KMS-11 (cell line): ENCODE results near the gene RAB11FIP4.

ENCODE experiments used
- H2AFZ ChIP-seq: fragments of 200-600 bp; sonication (generic); 2 replicates; pipeline ENCODE4 v1.6.1; 2016; ENCODE audit warnings: antibody characterized with exemption, mixed run types, low read depth
- H3K27ac ChIP-seq: fragments of 200-600 bp; sonication (generic); 2 replicates; pipeline ENCODE4 v1.6.1; 2016; ENCODE audit warnings: mild to moderate bottlenecking, mixed run types
- H3K27me3 ChIP-seq: fragments of 200-600 bp; sonication (generic); 2 replicates; pipeline ENCODE4 v1.6.1; 2017; ENCODE audit warnings: mild to moderate bottlenecking, low read depth, mixed run types, moderate library complexity; ENCODE audit not compliant: insufficient read depth
- H3K36me3 ChIP-seq: fragments of 200-600 bp; sonication (generic); 2 replicates; pipeline ENCODE4 v1.6.1; 2017; ENCODE audit warnings: mild to moderate bottlenecking, mixed run types; ENCODE audit not compliant: insufficient read depth
- H3K4me1 ChIP-seq: fragments of 200-600 bp; sonication (generic); 2 replicates; pipeline ENCODE4 v1.6.1; 2016; ENCODE audit warnings: mild to moderate bottlenecking, low read depth, mixed run types; ENCODE audit not compliant: poor library complexity, severe bottlenecking
- H3K4me2 ChIP-seq: fragments of 200-600 bp; sonication (generic); 2 replicates; pipeline ENCODE4 v1.7.0; 2016; ENCODE audit warnings: mild to moderate bottlenecking, mixed run types
- H3K4me3 ChIP-seq: fragments of 200-600 bp; sonication (generic); IDR thresholded peaks from 2 replicates; pipeline ENCODE4 v1.6.1; 2017; ENCODE audit warnings: low read depth, low read length, mixed read lengths; ENCODE audit not compliant: insufficient read depth
- H3K79me2 ChIP-seq: fragments of 200-600 bp; sonication (generic); 2 replicates; pipeline ENCODE4 v1.6.1; 2016; ENCODE audit warnings: low read depth, mixed run types; ENCODE audit not compliant: insufficient read depth
- H3K9ac ChIP-seq: fragments of 200-600 bp; sonication (generic); 2 replicates; pipeline ENCODE4 v1.6.1; 2016; ENCODE audit warnings: mild to moderate bottlenecking, mixed run types
- H4K20me1 ChIP-seq: fragments of 200-600 bp; sonication (generic); 2 replicates; pipeline ENCODE4 v1.6.1; 2016; ENCODE audit warnings: mild to moderate bottlenecking, mixed run types; ENCODE audit not compliant: insufficient read depth
- CTCF ChIP-seq: fragments of 200-600 bp; sonication (generic); conservative IDR thresholded peaks from 2 replicates; pipeline ENCODE4 v1.6.1; 2017; ENCODE audit warnings: low read depth, mild to moderate bottlenecking, antibody characterized with exemption, low read length, moderate library complexity, mixed read lengths

Gene RAB11FIP4

GRCh38 chr17:31540602-31541307 lies 149.3 kb downstream of the RAB11FIP4 start:
- peaks cover 31% of the 10 kb centered on the region for H3K4me1 ChIP-seq
- no peak overlapping the region for H3K9ac ChIP-seq
- no peak overlapping the region for H3K4me2 ChIP-seq
- H3K79me2 ChIP-seq = no peaks in the 10 kb centered on the region
- H3K4me3 ChIP-seq = no peak overlapping the region
- H3K27me3 ChIP-seq = no peaks in the 10 kb centered on the region
- H3K27ac ChIP-seq = no peak overlapping the region
- no peak overlapping the region for H2AFZ ChIP-seq
- TF ChIP-seq CTCF = no peak
- no peaks in the 10 kb centered on the region for H3K36me3 ChIP-seq
- H4K20me1 ChIP-seq = no peaks in the 10 kb centered on the region

- H3K36me3 ChIP-seq = no peaks in the 10 kb centered on the region
- no peak for TF ChIP-seq CTCF
- no peak overlapping the region for H3K4me2 ChIP-seq
- H3K4me3 ChIP-seq = no peak overlapping the region
- no peaks in the 10 kb centered on the region for H4K20me1 ChIP-seq
- no peak overlapping the region for H3K27ac ChIP-seq
- no peaks in the 10 kb centered on the region for H3K27me3 ChIP-seq
- H3K79me2 ChIP-seq = no peaks in the 10 kb centered on the region
- H3K9ac ChIP-seq = no peak overlapping the region
- no peak overlapping the region for H2AFZ ChIP-seq
- peaks cover 23% of the 10 kb centered on the region for H3K4me1 ChIP-seq
Observed at GRCh38 chr17:31541559-31541958, 150.1 kb downstream of the RAB11FIP4 start.

GRCh38 chr17:31544186-31544585 lies 152.7 kb downstream of the RAB11FIP4 start:
- no peaks in the 10 kb centered on the region for H3K36me3 ChIP-seq
- no peak overlapping the region for H3K4me2 ChIP-seq
- no peak overlapping the region for H2AFZ ChIP-seq
- H4K20me1 ChIP-seq = no peaks in the 10 kb centered on the region
- peaks cover 4% of the 10 kb centered on the region for H3K4me1 ChIP-seq
- H3K4me3 ChIP-seq = no peak overlapping the region
- no peaks in the 10 kb centered on the region for H3K27me3 ChIP-seq
- no peak overlapping the region for H3K9ac ChIP-seq
- H3K79me2 ChIP-seq = no peaks in the 10 kb centered on the region
- H3K27ac ChIP-seq = no peak overlapping the region
- TF ChIP-seq CTCF = no peak

- TF ChIP-seq CTCF = no peak
- Histone ChIP-seq H3K27ac (no peak overlapping the region), H4K20me1 (no peaks in the 10 kb centered on the region), H3K36me3 (no peaks in the 10 kb centered on the region), H3K9ac (no peak overlapping the region), H2AFZ (no peak overlapping the region), H3K27me3 (no peaks in the 10 kb centered on the region), H3K4me2 (no peak overlapping the region), H3K4me3 (no peak overlapping the region), H3K79me2 (no peaks in the 10 kb centered on the region), H3K4me1 (peaks cover 8% of the 10 kb centered on the region)
Observed at GRCh38 chr17:31546650-31547049, 155.2 kb downstream of the RAB11FIP4 start.
